Astrocyte (in vitro differentiated cells and primary cell): ENCODE data around the gene CHD5.

Experiments used
- EZH2 ChIP-seq: IDR thresholded peaks from 2 replicates; pipeline ENCODE4 v1.6.1; 2012; ENCODE audit warnings: mild to moderate bottlenecking, low read length, inconsistent platforms; ENCODE audit not compliant: insufficient read depth
- TF ChIP-seq, protein P1 (sequence below): IDR thresholded peaks from 2 replicates; pipeline ENCODE4 v1.5.1; 2011; ENCODE audit warnings: low read depth, mild to moderate bottlenecking, inconsistent platforms, low read length, moderate library complexity; ENCODE audit not compliant: insufficient read depth

DNA sequence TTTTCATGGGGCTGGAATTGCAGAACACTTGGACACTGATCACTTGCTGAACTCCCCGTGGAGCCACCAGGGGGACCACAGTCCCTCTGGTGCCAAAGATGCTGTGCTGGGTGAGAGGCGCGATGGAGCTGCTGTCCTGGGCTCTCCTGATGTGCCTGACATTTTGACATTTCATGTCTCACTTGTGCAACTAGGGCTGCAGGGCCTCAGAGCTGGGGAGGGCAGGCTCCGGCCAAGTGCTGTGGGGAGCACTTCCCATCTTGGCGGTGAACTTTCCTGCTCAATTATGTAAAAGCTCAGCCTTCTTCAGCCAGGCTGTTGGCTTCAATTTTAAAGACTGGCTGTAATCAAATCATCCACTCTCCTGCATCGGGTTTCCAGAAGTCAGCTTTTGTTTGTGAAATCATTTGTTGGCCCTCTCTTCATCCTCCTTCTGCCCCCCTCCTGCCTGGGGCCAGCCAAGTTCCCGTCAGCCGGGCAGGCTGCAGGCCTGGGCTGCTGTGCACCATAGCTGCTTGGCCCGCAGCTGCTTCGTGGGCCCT, 97.6 kb downstream of the CHD5 start:
- TF ChIP-seq, protein P1, sequence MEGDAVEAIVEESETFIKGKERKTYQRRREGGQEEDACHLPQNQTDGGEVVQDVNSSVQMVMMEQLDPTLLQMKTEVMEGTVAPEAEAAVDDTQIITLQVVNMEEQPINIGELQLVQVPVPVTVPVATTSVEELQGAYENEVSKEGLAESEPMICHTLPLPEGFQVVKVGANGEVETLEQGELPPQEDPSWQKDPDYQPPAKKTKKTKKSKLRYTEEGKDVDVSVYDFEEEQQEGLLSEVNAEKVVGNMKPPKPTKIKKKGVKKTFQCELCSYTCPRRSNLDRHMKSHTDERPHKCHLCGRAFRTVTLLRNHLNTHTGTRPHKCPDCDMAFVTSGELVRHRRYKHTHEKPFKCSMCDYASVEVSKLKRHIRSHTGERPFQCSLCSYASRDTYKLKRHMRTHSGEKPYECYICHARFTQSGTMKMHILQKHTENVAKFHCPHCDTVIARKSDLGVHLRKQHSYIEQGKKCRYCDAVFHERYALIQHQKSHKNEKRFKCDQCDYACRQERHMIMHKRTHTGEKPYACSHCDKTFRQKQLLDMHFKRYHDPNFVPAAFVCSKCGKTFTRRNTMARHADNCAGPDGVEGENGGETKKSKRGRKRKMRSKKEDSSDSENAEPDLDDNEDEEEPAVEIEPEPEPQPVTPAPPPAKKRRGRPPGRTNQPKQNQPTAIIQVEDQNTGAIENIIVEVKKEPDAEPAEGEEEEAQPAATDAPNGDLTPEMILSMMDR, result peak; percentile 21
- no peak for TF ChIP-seq EZH2
